SK-N-SH (cell line): ENCODE data around the gene AP4M1. TPM values are rescaled to one million over a fixed set of nuclear protein-coding genes. Genes with fewer than 3 reads are reported as not detected.

Experiments used
- CTCF ChIA-PET: fragments of 300-600, 350-600 bp; formaldehyde crosslinking; extraction: SDS; loops from one replicate; lab custom pipeline; 2021; lab: Yijun Ruan, JAX
- POLR2A ChIA-PET: fragments of 350-600 bp; sonication (Branson Sonifier 250); formaldehyde crosslinking; extraction: SDS; loops from one replicate; lab custom pipeline; 2020; ENCODE audit warnings: antibody characterized with exemption, inconsistent platforms; lab: Yijun Ruan, JAX
- DNase-seq: peaks from one replicate; pipeline ENCODE4 v3.0.0; 2012
- H2AFZ ChIP-seq: fragments of 200-600 bp; sonication (generic); 2 replicates; pipeline ENCODE4 v1.8.1; 2016; ENCODE audit warnings: antibody characterized with exemption, mild to moderate bottlenecking, low read depth
- H3F3A ChIP-seq: fragments of 200-600 bp; sonication (generic); replicated peaks from 2 replicates; pipeline ENCODE3; 2016; ENCODE audit warnings: antibody characterized with exemption, mild to moderate bottlenecking; ENCODE audit not compliant: insufficient read depth
- H3K27ac ChIP-seq, 2 experiments: fragments of 200-500 bp in 1 of 2; fragments of 200-600 bp in 1 of 2; sonication (Bioruptor generic) in 1 of 2; sonication (generic), shearing (Covaris generic) in 1 of 2; 2 replicates each; pipeline versions ENCODE4 v1.5.1 to v1.6.1; 2014 to 2016; ENCODE audit warnings: low read depth in 2 of 2, inconsistent platforms in 1 of 2, low read length in 1 of 2, mild to moderate bottlenecking in 1 of 2, mixed read lengths in 1 of 2
- H3K27me3 ChIP-seq: fragments of 200-600 bp; sonication (generic), shearing (Covaris generic); 2 replicates; pipeline ENCODE4 v1.6.1; 2016; ENCODE audit warnings: mixed run types; ENCODE audit not compliant: insufficient read depth
- H3K36me3 ChIP-seq, 2 experiments: fragments of 200-500 bp in 1 of 2; fragments of 200-600 bp in 1 of 2; sonication (Bioruptor generic) in 1 of 2; sonication (generic) in 1 of 2; replicated peaks in 1 of 2; 2 replicates each; pipeline versions ENCODE3 to v1.5.1; 2014 to 2016; ENCODE audit warnings: low read length in 1 of 2, mild to moderate bottlenecking in 1 of 2; ENCODE audit not compliant: insufficient read depth in 2 of 2, control insufficient read depth in 1 of 2
- H3K4me1 ChIP-seq, 2 experiments: fragments of 200-500 bp in 1 of 2; fragments of 200-600 bp in 1 of 2; sonication (Bioruptor generic) in 1 of 2; sonication (generic), shearing (Covaris generic) in 1 of 2; 2 replicates each; pipeline versions ENCODE4 v1.5.1 to v1.6.1; 2014 to 2016; ENCODE audit warnings: low read depth in 1 of 2, low read length in 1 of 2, mixed run types in 1 of 2; ENCODE audit not compliant: insufficient read depth in 2 of 2, control insufficient read depth in 1 of 2
- H3K4me2 ChIP-seq: fragments of 200-600 bp; sonication (generic), shearing (Covaris generic); 2 replicates; pipeline ENCODE4 v1.6.1; 2017; ENCODE audit warnings: mixed run types
- H3K4me3 ChIP-seq, 2 experiments: fragments of 200-500 bp in 1 of 2; fragments of 200-600 bp in 1 of 2; sonication (Bioruptor generic) in 1 of 2; sonication (generic), shearing (Covaris generic) in 1 of 2; 2 replicates each; pipeline versions ENCODE4 v1.5.1 to v1.8.1; 2014 to 2016; ENCODE audit warnings: low read depth in 2 of 2, inconsistent platforms in 1 of 2, low read length in 1 of 2, mild to moderate bottlenecking in 1 of 2, mixed read lengths in 1 of 2, moderate library complexity in 1 of 2
- H3K79me2 ChIP-seq: fragments of 200-600 bp; sonication (generic); 2 replicates; pipeline ENCODE4 v1.8.1; 2017; ENCODE audit warnings: mild to moderate bottlenecking; ENCODE audit not compliant: insufficient read depth
- H3K9ac ChIP-seq: fragments of 200-600 bp; sonication (generic); 2 replicates; pipeline ENCODE4 v1.6.1; 2017; ENCODE audit warnings: mixed run types
- H3K9me2 ChIP-seq: fragments of 200-600 bp; sonication (generic); 2 replicates; pipeline ENCODE4 v1.6.1; 2017; ENCODE audit warnings: mixed run types
- H3K9me3 ChIP-seq: fragments of 200-600 bp; sonication (generic); 2 replicates; pipeline ENCODE4 v1.6.1; 2017; ENCODE audit warnings: mixed run types, mild to moderate bottlenecking, moderate library complexity
- H4K20me1 ChIP-seq: fragments of 200-600 bp; sonication (generic); 2 replicates; pipeline ENCODE4 v1.6.1; 2017; ENCODE audit warnings: mild to moderate bottlenecking, mixed run types; ENCODE audit not compliant: insufficient read depth
- CHD2 ChIP-seq: fragments of 150-350 bp; IDR thresholded peaks from 2 replicates; pipeline ENCODE4 v1.6.1; 2018; ENCODE audit warnings: low read length; ENCODE audit not compliant: partially characterized antibody
- EZH2phosphoT487 ChIP-seq: fragments of 200-600 bp; sonication (generic); IDR thresholded peaks from 2 replicates; pipeline ENCODE4 v1.6.1; 2017; ENCODE audit warnings: low read depth, mixed run types, mild to moderate bottlenecking, antibody characterized with exemption, moderate library complexity, borderline replicate concordance
- FOSL2 ChIP-seq: IDR thresholded peaks from 2 replicates; pipeline ENCODE4 v1.4.0; 2012; ENCODE audit warnings: low read depth, mild to moderate bottlenecking, moderate library complexity, borderline replicate concordance
- FOXJ3 ChIP-seq: sonication (generic); formaldehyde crosslinking; IDR thresholded peaks from 2 replicates; pipeline ENCODE4 v1.5.1; 2020; ENCODE audit warnings: mild to moderate bottlenecking, missing genetic modification reagents
- FOXM1 ChIP-seq: IDR thresholded peaks from 2 replicates; pipeline ENCODE4 v1.4.0; 2012; ENCODE audit warnings: low read depth, mild to moderate bottlenecking
- GABPA ChIP-seq: IDR thresholded peaks from 2 replicates; pipeline ENCODE4 v1.4.0; 2012; ENCODE audit warnings: low read depth, mild to moderate bottlenecking
- MXI1 ChIP-seq: IDR thresholded peaks from 2 replicates; pipeline ENCODE4 v1.6.1; 2012; ENCODE audit warnings: mild to moderate bottlenecking, low read depth, low read length, improper control_type of control experiment
- NRF1 ChIP-seq: IDR thresholded peaks from 2 replicates; pipeline ENCODE4 v1.6.1; 2012; ENCODE audit warnings: low read depth, mild to moderate bottlenecking, low read length
- SIN3A ChIP-seq: IDR thresholded peaks from 2 replicates; pipeline ENCODE4 v1.6.1; 2012; ENCODE audit warnings: low read depth, mild to moderate bottlenecking, low read length, moderate library complexity, borderline replicate concordance
- TCF12 ChIP-seq: IDR thresholded peaks from 2 replicates; pipeline ENCODE4 v1.4.0; 2012
- WGBS: methylation state at CpG from one replicate; pipeline ENCODE4 v1.1.6; 2017; ENCODE audit warnings: low lambda C conversion rate; 5-methylcytosine and 5-hydroxymethylcytosine counted together
- polyA plus RNA-seq, 3 experiments: library from polyadenylated mRNA; depleted of rRNA; stranded (reverse); fragments of >200 nt; gene quantifications; 2 replicates each; pipeline ENCODE4 v1.2.3, GENCODE V29; 2012
- TF ChIP-seq, protein P1 (sequence below): fragments of 150-350 bp; IDR thresholded peaks from 2 replicates; pipeline ENCODE4 v1.6.1; 2016; ENCODE audit warnings: mild to moderate bottlenecking, low read depth, low read length
- TF ChIP-seq, protein P2 (sequence below): IDR thresholded peaks from 2 replicates; pipeline ENCODE4 v1.4.0; 2012; ENCODE audit warnings: low read depth
- TF ChIP-seq, protein P3 (sequence below): IDR thresholded peaks from 2 replicates; pipeline ENCODE4 v1.4.0; 2012; ENCODE audit warnings: low read depth, borderline replicate concordance
- TF ChIP-seq, protein P4 (sequence below): IDR thresholded peaks from 2 replicates; pipeline ENCODE4 v1.4.0; 2012; ENCODE audit warnings: low read depth, borderline replicate concordance
- TF ChIP-seq, protein P5 (sequence below): fragments of 150-350 bp; IDR thresholded peaks from 2 replicates; pipeline ENCODE4 v1.6.1; 2017; ENCODE audit warnings: antibody characterized with exemption, low read length, low read depth, borderline replicate concordance
- TF ChIP-seq, protein P6 (sequence below): fragments of 200-600 bp; sonication (generic); IDR thresholded peaks from 2 replicates; pipeline ENCODE4 v1.6.1; 2017; ENCODE audit warnings: antibody characterized with exemption, mild to moderate bottlenecking, moderate library complexity

Gene AP4M1
- polyA plus RNA-seq, 1 of the 3 experiments (the other 2 are of a cell fraction), result 35.0 TPM

DNA sequence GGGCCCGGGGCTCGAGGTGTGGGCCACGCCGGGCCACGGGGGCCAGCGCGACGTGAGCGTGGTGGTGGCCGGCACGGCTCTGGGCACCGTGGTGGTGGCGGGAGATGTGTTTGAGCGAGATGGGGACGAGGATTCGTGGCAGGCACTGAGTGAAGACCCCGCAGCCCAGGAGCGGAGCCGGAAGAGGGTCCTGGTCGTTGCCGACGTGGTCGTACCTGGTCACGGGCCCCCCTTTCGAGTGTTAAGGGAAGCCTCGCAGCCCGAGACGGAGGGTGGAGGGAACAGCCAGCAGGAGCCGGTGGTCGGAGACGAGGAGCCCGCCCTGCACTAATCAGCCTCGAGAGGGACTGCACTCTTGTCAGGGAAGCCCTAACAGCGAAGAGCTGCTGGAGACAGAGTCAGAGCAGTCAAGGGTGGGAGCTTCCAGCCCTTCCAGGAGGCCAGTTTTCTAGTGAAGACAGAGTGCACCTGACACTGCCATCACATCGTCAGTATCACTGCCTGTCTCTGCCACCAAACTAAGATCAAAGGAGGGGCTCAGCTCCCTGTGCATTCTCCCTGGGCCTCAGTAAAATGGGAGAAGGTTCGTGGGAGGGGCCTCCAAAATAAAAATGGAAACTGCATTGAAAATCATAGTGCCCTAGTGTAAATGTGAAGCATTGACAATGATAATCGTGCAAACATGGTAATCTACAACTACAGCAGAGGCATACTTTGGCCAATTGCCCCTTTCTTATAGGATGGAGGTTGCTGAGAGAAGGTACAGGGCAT lies 26.6 kb downstream of the AP4M1 start:
- no peaks in the 10 kb centered on the region for H3K27me3 ChIP-seq
- H3F3A ChIP-seq, result peaks cover 45% of the 10 kb centered on the region
- peaks cover 10 to 20% of the 10 kb centered on the region in 2 experiments; a peak in 2 of 4 replicates for H3K4me1 ChIP-seq
- H3K9me3 ChIP-seq, result no peaks in the 10 kb centered on the region
- H3K4me3 ChIP-seq, result peak overlapping the region; percentile 65 to 84
- peak; percentile 60 for DNase-seq
- ChIA-PET CTCF (interaction anchor here (0.6 to 13.6 kb wide), 15 partner anchors 11 to 577 kb away, joined by 3 to 262 read pairs (median 5); partner anchors contain the start of genes AP4M1, GAL3ST4, MCM7 and PVRIG), POLR2A (interaction anchor here (0.6 to 2.7 kb wide), 5 partner anchors 26 to 762 kb away, joined by 3 to 19 read pairs (median 4); partner anchors contain the start of genes AP4M1, MCM7, UFSP1 and ZSCAN21)
- peak overlapping the region; percentile 90 for H3K4me2 ChIP-seq
- no peaks in the 10 kb centered on the region for H3K9me2 ChIP-seq
- no peaks in the 10 kb centered on the region for H4K20me1 ChIP-seq
- peak overlapping the region; percentile 84 for H2AFZ ChIP-seq
- peak overlapping the region in 1 of 2 experiments; percentile 96; a peak in 1 of 4 replicates for H3K27ac ChIP-seq
- peaks cover 28% of the 10 kb centered on the region; the same call in 1 of the 2 replicates for H3K79me2 ChIP-seq
- H3K36me3 ChIP-seq, result peaks cover 8 to 17% of the 10 kb centered on the region in 2 experiments
- peak overlapping the region; percentile 88 for H3K9ac ChIP-seq
- 25% methylated on average over 32 of the region's 37 CpGs for WGBS
- TF ChIP-seq, protein P1, sequence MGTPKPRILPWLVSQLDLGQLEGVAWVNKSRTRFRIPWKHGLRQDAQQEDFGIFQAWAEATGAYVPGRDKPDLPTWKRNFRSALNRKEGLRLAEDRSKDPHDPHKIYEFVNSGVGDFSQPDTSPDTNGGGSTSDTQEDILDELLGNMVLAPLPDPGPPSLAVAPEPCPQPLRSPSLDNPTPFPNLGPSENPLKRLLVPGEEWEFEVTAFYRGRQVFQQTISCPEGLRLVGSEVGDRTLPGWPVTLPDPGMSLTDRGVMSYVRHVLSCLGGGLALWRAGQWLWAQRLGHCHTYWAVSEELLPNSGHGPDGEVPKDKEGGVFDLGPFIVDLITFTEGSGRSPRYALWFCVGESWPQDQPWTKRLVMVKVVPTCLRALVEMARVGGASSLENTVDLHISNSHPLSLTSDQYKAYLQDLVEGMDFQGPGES, result no peak
- TF ChIP-seq, protein P2, sequence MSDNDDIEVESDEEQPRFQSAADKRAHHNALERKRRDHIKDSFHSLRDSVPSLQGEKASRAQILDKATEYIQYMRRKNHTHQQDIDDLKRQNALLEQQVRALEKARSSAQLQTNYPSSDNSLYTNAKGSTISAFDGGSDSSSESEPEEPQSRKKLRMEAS, result peak; percentile 41; the same call in 1 of the 2 replicates

DNA sequence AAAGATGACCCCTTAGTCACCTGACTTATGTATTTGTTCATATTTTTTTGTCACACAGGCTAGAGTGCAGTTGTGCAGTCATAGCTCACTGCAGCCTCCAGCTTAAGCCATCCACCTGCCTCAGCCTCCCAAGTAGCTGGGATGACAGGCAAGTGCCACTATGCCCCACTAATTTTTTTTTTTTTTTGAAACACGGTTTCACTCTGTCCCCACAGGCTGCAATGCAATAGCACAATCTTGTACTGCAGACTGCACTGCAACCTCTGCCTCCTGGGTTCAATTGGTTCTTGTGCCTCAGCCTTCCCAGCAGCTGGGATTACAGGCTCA lies 27.2 kb downstream of the AP4M1 start:
- Histone ChIP-seq H3K9ac (no peak overlapping the region), H3K4me3 (no peak overlapping the region), H3K9me2 (no peaks in the 10 kb centered on the region), H2AFZ (no peak overlapping the region), H4K20me1 (no peaks in the 10 kb centered on the region), H3K4me1 (peaks cover 10 to 20% of the 10 kb centered on the region in 2 experiments; a peak in 2 of 4 replicates), H3K4me2 (0 out of 2 replicates have a peak overlapping the region, but pooled peaks have one; percentile 90), H3F3A (peaks cover 45% of the 10 kb centered on the region), H3K27ac (no peak overlapping the region), H3K27me3 (no peaks in the 10 kb centered on the region), H3K79me2 (peaks cover 27% of the 10 kb centered on the region; the same call in 1 of the 2 replicates), H3K36me3 (peaks cover 8 to 16% of the 10 kb centered on the region in 2 experiments), H3K9me3 (no peaks in the 10 kb centered on the region)
- CTCF ChIA-PET, result interaction anchor here (0.6 to 13.6 kb wide), 15 partner anchors 11 to 577 kb away, joined by 3 to 262 read pairs (median 5); partner anchors contain the start of genes AP4M1, GAL3ST4, MCM7 and PVRIG
- 76% methylated on average over 1 of the region's 1 CpG for WGBS
- TF ChIP-seq, protein P3, sequence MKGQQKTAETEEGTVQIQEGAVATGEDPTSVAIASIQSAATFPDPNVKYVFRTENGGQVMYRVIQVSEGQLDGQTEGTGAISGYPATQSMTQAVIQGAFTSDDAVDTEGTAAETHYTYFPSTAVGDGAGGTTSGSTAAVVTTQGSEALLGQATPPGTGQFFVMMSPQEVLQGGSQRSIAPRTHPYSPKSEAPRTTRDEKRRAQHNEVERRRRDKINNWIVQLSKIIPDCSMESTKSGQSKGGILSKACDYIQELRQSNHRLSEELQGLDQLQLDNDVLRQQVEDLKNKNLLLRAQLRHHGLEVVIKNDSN, result no peak
- TF ChIP-seq CHD2 (no peak), TCF12 (no peak), FOXM1 (no peak), FOXJ3 (CRISPR knock-in tag) (no peak), SIN3A (no peak), MXI1 (no peak), EZH2phosphoT487 (no peak), NRF1 (no peak), FOSL2 (no peak), GABPA (no peak)
- TF ChIP-seq, protein P4, sequence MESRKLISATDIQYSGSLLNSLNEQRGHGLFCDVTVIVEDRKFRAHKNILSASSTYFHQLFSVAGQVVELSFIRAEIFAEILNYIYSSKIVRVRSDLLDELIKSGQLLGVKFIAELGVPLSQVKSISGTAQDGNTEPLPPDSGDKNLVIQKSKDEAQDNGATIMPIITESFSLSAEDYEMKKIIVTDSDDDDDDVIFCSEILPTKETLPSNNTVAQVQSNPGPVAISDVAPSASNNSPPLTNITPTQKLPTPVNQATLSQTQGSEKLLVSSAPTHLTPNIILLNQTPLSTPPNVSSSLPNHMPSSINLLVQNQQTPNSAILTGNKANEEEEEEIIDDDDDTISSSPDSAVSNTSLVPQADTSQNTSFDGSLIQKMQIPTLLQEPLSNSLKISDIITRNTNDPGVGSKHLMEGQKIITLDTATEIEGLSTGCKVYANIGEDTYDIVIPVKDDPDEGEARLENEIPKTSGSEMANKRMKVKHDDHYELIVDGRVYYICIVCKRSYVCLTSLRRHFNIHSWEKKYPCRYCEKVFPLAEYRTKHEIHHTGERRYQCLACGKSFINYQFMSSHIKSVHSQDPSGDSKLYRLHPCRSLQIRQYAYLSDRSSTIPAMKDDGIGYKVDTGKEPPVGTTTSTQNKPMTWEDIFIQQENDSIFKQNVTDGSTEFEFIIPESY, result no peak
- TF ChIP-seq, protein P5, sequence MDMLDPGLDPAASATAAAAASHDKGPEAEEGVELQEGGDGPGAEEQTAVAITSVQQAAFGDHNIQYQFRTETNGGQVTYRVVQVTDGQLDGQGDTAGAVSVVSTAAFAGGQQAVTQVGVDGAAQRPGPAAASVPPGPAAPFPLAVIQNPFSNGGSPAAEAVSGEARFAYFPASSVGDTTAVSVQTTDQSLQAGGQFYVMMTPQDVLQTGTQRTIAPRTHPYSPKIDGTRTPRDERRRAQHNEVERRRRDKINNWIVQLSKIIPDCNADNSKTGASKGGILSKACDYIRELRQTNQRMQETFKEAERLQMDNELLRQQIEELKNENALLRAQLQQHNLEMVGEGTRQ, result no peak
- TF ChIP-seq, protein P6, sequence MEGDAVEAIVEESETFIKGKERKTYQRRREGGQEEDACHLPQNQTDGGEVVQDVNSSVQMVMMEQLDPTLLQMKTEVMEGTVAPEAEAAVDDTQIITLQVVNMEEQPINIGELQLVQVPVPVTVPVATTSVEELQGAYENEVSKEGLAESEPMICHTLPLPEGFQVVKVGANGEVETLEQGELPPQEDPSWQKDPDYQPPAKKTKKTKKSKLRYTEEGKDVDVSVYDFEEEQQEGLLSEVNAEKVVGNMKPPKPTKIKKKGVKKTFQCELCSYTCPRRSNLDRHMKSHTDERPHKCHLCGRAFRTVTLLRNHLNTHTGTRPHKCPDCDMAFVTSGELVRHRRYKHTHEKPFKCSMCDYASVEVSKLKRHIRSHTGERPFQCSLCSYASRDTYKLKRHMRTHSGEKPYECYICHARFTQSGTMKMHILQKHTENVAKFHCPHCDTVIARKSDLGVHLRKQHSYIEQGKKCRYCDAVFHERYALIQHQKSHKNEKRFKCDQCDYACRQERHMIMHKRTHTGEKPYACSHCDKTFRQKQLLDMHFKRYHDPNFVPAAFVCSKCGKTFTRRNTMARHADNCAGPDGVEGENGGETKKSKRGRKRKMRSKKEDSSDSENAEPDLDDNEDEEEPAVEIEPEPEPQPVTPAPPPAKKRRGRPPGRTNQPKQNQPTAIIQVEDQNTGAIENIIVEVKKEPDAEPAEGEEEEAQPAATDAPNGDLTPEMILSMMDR, result no peak
- TF ChIP-seq, protein P2, result no peak
- POLR2A ChIA-PET, result interaction anchor here (0.6 to 2.7 kb wide), 6 partner anchors 26 to 761 kb away, joined by 3 to 19 read pairs (median 4); partner anchors contain the start of genes AP4M1, MCM7, UFSP1 and ZSCAN21
- DNase-seq, result no peak
